Esophagus squamous epithelium (tissue), 5 donors: ENCODE measurements around the gene CDIP1. TPM values are rescaled to one million over a fixed set of nuclear protein-coding genes. Genes with fewer than 3 reads are reported as not detected.
A peak's percentile ranks its signal among the peaks of the same experiment; 100 is the strongest.

Experiments used
- DNase-seq: peaks from one replicate; lab custom pipeline; 2025; lab: John Stamatoyannopoulos, UW
- H3K27ac ChIP-seq, 4 donors: fragments of 200-600 bp; sonication (generic); one replicate each; pipeline ENCODE4 v1.5.1; 2016 to 2019; ENCODE audit warnings: mild to moderate bottlenecking in 1 of 4
- H3K27me3 ChIP-seq, 4 donors: fragments of 200-600 bp; sonication (generic); 1 replicate in 3 of 4; 2 replicates in 1 of 4; pipeline versions ENCODE4 v1.5.1 to v1.6.0; 2017 to 2021; ENCODE audit warnings: antibody characterized with exemption in 1 of 4
- H3K36me3 ChIP-seq, 3 donors: fragments of 200-600 bp; sonication (generic); one replicate each; pipeline ENCODE4 v1.5.1; 2016 to 2019
- H3K4me1 ChIP-seq, 3 donors: fragments of 200-600 bp; sonication (generic); one replicate each; pipeline ENCODE4 v1.5.1; 2017 to 2019
- H3K4me3 ChIP-seq, 4 donors: fragments of 200-600 bp; sonication (generic); 1 replicate in 3 of 4; 2 replicates in 1 of 4; pipeline ENCODE4 v1.5.1; 2016 to 2019; ENCODE audit warnings: mild to moderate bottlenecking in 2 of 4, moderate library complexity in 1 of 4
- H3K9me3 ChIP-seq, 3 donors: fragments of 200-600 bp; sonication (generic); one replicate each; pipeline ENCODE4 v1.5.1; 2016 to 2019
- POLR2A ChIP-seq, 4 donors: fragments of 450-650 bp; IDR thresholded peaks; one replicate each; pipeline ENCODE4 v1.6.1; 2017; ENCODE audit warnings: antibody characterized with exemption in 4 of 4, mild to moderate bottlenecking in 4 of 4, moderate library complexity in 3 of 4
- WGBS, 2 donors: methylation state at CpG; one replicate each; pipeline ENCODE4 v1.1.5; 2018; 5-methylcytosine and 5-hydroxymethylcytosine counted together
- intact Hi-C: fragments of 100-400 bp; cut with DNase I; formaldehyde crosslinking; loops from one replicate; pipeline ENCODE4 v1.15.0; 2022
- total RNA-seq, 4 donors: library from RNA; depleted of rRNA; stranded (reverse); fragments of >200 nt; gene quantifications; one replicate each; pipeline ENCODE4 v1.1.0, GENCODE V29; 2016
- TF ChIP-seq, protein P1 (sequence below), 6 experiments: fragments of 450-650 bp in 4 of 6; fragments of 200-600 bp in 2 of 6; sonication (generic) in 2 of 6; IDR thresholded peaks; one replicate each; pipeline ENCODE4 v1.5.1; 2016 to 2019; ENCODE audit warnings: antibody characterized with exemption in 6 of 6, mild to moderate bottlenecking in 4 of 6, moderate library complexity in 4 of 6
- donor health status: DM: yes; HTN: yes; CAD: no.

The CDIP1 gene
- total RNA-seq, 4 donors from 2014 or later, result 10.2 to 26.5 (median 16.5) TPM

DNA sequence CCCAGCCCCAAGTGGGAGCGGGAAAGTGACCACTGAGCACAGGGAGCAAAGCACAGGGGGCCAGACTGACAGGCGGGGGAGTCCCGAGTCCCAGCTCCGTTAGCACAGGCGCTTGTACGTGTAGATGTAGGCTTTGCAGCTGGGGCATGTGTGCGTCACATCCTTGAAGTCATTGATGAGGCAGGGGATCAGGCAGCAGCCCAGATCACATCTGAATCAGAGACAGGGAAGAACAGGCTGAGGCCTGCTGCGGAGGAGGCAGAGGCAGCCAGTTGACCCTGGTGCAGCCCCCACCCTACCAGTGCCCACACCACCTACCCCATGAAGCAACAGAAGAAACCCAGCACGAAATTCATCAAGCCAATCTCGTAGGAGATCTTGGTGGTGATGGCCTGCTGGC, 26.1 kb downstream of the CDIP1 start:
- Histone ChIP-seq H3K36me3 (peaks cover 24 to 72% (median 26%) of the 10 kb centered on the region in 3 donors), H3K9me3 (no peaks in the 10 kb centered on the region), H3K27me3 (no peaks in the 10 kb centered on the region), H3K27ac (peak overlapping the region in 2 of 4 donors; percentile 3 to 66), H3K4me3 (no peak overlapping the region), H3K4me1 (peaks cover 11 to 67% (median 22%) of the 10 kb centered on the region in 3 donors)
- TF ChIP-seq, protein P1, sequence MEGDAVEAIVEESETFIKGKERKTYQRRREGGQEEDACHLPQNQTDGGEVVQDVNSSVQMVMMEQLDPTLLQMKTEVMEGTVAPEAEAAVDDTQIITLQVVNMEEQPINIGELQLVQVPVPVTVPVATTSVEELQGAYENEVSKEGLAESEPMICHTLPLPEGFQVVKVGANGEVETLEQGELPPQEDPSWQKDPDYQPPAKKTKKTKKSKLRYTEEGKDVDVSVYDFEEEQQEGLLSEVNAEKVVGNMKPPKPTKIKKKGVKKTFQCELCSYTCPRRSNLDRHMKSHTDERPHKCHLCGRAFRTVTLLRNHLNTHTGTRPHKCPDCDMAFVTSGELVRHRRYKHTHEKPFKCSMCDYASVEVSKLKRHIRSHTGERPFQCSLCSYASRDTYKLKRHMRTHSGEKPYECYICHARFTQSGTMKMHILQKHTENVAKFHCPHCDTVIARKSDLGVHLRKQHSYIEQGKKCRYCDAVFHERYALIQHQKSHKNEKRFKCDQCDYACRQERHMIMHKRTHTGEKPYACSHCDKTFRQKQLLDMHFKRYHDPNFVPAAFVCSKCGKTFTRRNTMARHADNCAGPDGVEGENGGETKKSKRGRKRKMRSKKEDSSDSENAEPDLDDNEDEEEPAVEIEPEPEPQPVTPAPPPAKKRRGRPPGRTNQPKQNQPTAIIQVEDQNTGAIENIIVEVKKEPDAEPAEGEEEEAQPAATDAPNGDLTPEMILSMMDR (IDR thresholded peaks at IDR 0.05), result no peak
- TF ChIP-seq POLR2A (IDR thresholded peaks at IDR 0.05), result no peak
- WGBS, 2 donors, result 52 to 100% methylated on average over 1 to 5 of the region's 10 CpGs
- no peak for DNase-seq
- intact Hi-C loops, result loop anchor here (5.0 kb wide), 1 partner anchor 35 kb away; no protein-coding TSS in a partner anchor

DNA sequence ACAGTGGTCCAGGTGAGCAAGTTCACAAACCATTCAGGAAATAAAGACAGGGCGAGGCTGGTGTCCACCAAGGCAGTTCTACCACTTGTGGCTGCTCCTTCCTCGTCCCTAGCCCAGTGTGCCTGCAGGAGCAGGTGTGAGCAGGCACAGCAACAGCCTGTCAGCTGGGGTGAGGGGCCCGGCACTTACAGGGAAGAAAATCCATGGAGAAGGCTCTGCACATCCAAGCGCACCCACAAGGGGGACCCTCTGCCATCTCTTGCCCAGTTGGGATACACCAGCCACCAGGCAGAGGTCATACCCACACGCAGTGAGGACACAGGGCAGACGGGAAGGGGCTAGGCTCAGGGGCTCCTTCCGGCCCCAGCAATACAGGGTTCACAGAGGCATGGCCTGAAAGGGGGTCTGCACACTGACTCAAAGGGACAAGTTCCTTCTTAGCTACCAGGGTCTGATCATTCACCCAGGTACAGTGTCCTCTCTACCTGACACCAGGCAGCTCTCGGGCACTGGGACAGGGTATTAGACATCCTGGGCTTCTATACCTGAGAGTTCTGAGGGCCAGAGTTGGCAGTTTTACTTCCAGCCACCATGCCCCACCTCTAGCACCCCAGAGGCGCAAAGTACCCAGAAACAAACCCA, 27.0 kb downstream of the CDIP1 start:
- no peaks in the 10 kb centered on the region for H3K9me3 ChIP-seq
- intact Hi-C loops, result loop anchor here (5.0 kb wide), 1 partner anchor 36 kb away; no protein-coding TSS in a partner anchor
- peaks cover 26 to 81% (median 28%) of the 10 kb centered on the region in 3 donors for H3K36me3 ChIP-seq
- no peaks in the 10 kb centered on the region for H3K27me3 ChIP-seq
- peak overlapping the region; percentile 26 to 72 (median 52) for H3K27ac ChIP-seq
- no peak overlapping the region for H3K4me3 ChIP-seq
- WGBS, 2 donors, result 21 to 65% methylated on average over 4 of the region's 9 CpGs
- TF ChIP-seq, protein P1 (IDR thresholded peaks at IDR 0.05), result peak in 5 of 6 experiments; percentile 29 to 70 (median 45)
- no peak for TF ChIP-seq POLR2A (IDR thresholded peaks at IDR 0.05)
- peaks cover 12 to 65% (median 22%) of the 10 kb centered on the region in 3 donors for H3K4me1 ChIP-seq
- no peak for DNase-seq

DNA sequence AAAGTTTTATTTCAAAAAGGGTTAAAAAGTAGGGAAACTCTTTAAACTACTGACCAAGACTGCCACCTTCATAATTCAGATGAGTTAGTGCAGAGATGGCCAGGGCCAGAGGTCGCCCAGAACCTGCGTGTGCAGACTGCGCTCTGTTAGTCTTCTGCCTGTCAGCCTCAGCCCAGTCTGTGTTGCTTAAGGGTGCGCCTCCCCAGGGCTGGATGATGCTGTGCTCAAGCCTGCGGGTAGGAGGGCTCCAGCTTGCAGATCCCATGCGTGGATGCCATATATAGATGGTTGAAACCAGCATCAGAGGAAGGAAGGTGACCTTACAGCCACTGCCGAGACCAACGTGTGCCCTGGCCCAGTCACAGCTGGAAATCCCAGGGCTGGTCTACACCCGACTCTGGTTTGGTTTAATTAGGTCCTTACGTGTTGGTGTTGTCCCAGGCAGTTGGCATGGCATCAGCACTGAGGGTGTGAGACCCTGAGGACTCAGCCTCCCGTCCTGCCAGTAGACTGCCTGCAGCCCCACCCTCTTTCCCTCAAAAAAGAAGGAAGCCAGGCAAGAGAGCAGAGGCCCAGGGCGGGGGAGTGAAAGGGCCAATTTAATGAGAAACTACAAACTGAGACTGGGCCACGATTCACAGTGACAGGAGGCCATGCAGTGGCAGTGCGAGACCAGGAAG, 27.7 kb downstream of the CDIP1 start:
- peak overlapping the region; percentile 37 to 72 (median 59) for H3K27ac ChIP-seq

DNA sequence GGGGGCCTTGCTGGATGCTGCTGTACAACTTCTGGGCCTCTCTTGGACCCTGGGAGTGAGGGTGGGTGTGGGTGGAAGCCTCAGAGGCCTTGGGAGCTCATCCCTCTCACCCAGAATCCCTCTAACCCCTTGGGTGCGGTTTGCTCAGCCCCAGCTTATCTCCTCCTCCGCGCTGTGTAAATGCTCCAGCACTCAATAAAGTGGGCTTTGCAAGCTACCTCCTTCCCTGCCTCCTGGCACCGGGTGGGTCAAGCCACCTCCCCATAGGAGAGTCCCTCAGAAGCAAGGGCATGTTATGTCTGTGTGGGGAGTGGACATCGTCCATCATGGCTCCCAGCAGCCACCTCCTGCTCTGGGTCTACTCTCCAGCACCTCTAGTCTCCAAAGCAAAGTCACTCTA, 28.4 kb downstream of the CDIP1 start:
- WGBS, 2 donors, result 69 to 79% methylated on average over 2 to 4 of the region's 5 CpGs
- intact Hi-C loops, result loop anchor here (5.0 kb wide), 1 partner anchor 37 kb away; no protein-coding TSS in a partner anchor

More for the DNA sequence above, 27.7 kb downstream of the CDIP1 start:
- intact Hi-C loops, result loop anchor here (5.0 kb wide), 1 partner anchor 36 kb away; no protein-coding TSS in a partner anchor
- no peaks in the 10 kb centered on the region for H3K9me3 ChIP-seq
- TF ChIP-seq POLR2A (IDR thresholded peaks at IDR 0.05), result no peak
- TF ChIP-seq, protein P1 (IDR thresholded peaks at IDR 0.05), result no peak
- no peak overlapping the region for H3K4me3 ChIP-seq
- H3K36me3 ChIP-seq, result peaks cover 26 to 81% (median 28%) of the 10 kb centered on the region in 3 donors
- WGBS, 2 donors, result 53 to 59% methylated on average over 8 to 13 of the region's 14 CpGs
- H3K4me1 ChIP-seq, result peaks cover 18 to 65% (median 26%) of the 10 kb centered on the region in 3 donors
- no peaks in the 10 kb centered on the region for H3K27me3 ChIP-seq
- DNase-seq, result no peak

More for the DNA sequence above, 28.4 kb downstream of the CDIP1 start:
- no peak overlapping the region for H3K4me3 ChIP-seq
- H3K36me3 ChIP-seq, result peaks cover 26 to 87% (median 28%) of the 10 kb centered on the region in 3 donors
- H3K27me3 ChIP-seq, result no peaks in the 10 kb centered on the region
- no peaks in the 10 kb centered on the region for H3K9me3 ChIP-seq
- no peak for TF ChIP-seq POLR2A (IDR thresholded peaks at IDR 0.05)
- TF ChIP-seq, protein P1 (IDR thresholded peaks at IDR 0.05), result no peak
- H3K27ac ChIP-seq, result peak overlapping the region in 2 of 4 donors; percentile 52 to 66
- DNase-seq, result no peak
- H3K4me1 ChIP-seq, result peaks cover 18 to 65% (median 30%) of the 10 kb centered on the region in 3 donors
